GM19328 (cell line): ENCODE results near the gene POU2AF2.
"Not testable (repeated sequence)": the region's sequence is repeated elsewhere in the genome, so short reads cannot be mapped to it uniquely, and the experiment has no call there.

ENCODE experiments used
- ATAC-seq: cut with Tn5 transposase; IDR thresholded peaks from one replicate; pipeline ENCODE4 v1.9.1; 2021; ENCODE audit warnings: mild to moderate bottlenecking, moderate library complexity; ENCODE audit not compliant: unreplicated experiment

Gene POU2AF2

GRCh38 chr11:111253630-111254029 lies 8.1 kb downstream of the POU2AF2 start:
- ATAC-seq, result no peak

DNA sequence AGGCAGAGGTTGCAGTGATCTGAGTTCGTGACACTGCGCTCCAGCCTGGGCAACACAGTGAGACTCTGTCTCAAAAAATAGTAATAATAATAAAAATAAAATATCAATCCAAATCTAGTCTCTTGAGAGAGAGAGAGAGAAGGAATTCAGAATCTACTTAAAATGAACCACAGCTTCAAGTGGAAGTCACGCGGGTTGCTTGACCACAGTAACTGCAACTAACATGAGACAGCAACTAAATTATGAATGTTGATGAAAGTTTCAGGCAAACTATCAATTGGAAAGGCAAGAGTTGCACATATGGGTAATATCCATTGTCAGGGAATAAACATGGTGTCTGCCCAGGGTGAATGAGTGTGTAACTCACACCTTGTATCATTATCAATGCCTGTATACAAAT lies 12.5 kb downstream of the POU2AF2 start:
- no peak for ATAC-seq

GRCh38 chr11:111259896-111260295 lies 14.4 kb downstream of the POU2AF2 start:
- ATAC-seq, result no peak

GRCh38 chr11:111260811-111261210 lies 15.3 kb downstream of the POU2AF2 start:
- ATAC-seq, result no peak

DNA sequence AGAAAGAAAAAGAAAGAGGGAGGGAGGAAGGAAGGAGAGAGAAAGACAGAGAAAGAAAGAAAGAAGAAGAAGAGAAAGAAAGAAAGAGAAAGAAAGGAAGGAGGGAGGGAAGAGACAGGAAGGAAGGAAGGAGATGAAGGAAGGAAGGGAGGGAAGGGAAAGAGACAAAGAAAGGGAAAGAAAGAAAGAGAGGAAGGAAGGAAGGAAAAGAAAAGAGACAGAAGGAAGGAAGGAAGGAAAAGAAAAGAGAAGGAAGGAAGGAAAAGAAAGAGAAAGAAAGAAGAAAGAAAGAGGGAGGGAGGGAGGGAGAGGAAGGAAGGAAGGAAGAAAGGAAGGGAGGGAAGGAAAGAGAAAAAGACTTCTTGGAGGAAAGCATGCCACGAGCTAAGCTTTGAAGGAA lies 19.1 kb downstream of the POU2AF2 start:
- ATAC-seq, result no peak

- no peak for ATAC-seq
Observed at GRCh38 chr11:111265421-111265820, 19.9 kb downstream of the POU2AF2 start.

- ATAC-seq, result not testable (repeated sequence)
Observed at GRCh38 chr11:111268303-111268702, 22.8 kb downstream of the POU2AF2 start.

DNA sequence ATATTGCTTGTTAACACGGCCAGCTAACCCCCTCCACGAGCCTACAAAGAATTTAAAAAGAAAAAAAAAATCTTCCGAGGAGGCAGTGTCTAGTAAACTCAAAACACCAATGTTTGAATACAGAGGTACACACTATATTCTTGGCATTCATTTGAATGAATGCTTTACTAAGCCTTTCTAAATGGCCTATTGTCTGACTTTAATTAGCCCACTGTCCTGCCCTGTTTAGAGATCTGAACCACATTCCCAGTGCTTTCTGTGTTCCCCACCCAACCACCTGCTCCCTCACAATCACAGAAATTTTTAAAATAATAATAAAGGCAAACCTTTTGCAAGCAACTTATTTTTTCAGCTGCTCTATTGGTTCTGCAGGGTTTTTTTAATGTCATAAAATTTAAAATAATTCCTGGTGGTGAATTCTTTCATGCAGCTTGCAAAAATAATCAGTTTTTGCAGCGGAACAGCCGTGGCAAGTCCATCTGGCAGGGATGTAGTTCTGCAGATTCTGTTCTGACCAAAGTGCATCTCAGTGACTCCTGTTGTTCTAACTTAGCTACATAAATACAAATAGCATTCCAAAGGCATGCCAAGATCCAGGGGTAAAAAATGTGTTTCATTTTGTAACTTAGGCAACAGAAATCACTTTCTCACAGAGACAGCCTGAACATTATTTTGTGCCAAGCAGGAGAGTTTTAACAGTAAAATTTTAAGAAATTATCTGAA lies 23.8 kb downstream of the POU2AF2 start:
- no peak for ATAC-seq

- no peak for ATAC-seq
Observed at GRCh38 chr11:111272420-111272819, 26.9 kb downstream of the POU2AF2 start.

DNA sequence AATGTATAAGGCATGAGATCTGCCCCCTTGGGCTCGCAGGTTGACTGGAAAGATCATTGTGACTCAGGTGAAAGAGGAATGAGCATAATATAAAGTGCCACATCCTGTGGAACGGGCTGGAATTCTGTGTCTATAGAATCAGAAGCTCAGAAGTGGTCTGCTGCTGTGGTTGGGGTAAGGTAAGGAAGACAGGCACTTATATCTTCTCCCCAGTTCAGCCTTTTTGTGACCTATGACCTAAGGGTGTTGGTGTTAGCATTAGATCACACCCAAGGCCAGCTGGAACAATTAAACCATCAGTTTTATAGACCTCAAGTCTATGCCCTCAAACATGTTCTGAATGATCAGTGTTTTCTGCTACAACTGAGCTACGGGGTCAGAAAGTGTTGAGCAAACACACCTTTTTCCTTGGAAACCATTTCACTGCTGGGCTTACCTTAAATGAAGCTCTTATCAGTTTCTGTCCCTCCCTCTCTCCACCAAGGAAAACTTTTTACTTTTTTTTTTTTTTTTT lies 37.1 kb downstream of the POU2AF2 start:
- ATAC-seq, result no peak

DNA sequence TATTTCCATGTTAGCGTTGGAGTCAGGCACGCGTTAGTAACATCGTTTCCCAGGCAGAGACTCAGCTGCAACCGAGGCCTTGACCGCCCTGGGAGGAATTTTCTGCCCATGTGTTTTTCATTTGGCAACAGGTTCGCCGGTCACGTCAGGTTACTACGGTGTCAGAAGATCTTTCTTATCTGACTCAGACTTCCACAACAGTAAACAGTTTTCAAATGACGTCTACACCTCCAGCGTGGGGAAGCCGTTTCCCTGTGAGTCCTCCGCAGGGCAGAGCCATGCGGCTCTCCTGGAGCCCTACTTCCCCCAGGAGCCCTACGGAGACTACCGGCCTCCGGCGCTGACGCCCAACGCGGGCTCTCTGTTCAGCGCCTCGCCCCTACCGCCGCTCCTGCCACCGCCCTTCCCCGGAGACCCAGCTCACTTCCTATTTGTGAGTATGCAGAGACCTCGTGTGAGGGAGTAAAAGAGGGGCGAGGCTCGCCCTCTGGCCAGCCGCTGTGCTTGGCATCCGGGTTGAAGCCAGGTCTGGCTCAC lies 38.5 kb downstream of the POU2AF2 start:
- no peak for ATAC-seq

DNA sequence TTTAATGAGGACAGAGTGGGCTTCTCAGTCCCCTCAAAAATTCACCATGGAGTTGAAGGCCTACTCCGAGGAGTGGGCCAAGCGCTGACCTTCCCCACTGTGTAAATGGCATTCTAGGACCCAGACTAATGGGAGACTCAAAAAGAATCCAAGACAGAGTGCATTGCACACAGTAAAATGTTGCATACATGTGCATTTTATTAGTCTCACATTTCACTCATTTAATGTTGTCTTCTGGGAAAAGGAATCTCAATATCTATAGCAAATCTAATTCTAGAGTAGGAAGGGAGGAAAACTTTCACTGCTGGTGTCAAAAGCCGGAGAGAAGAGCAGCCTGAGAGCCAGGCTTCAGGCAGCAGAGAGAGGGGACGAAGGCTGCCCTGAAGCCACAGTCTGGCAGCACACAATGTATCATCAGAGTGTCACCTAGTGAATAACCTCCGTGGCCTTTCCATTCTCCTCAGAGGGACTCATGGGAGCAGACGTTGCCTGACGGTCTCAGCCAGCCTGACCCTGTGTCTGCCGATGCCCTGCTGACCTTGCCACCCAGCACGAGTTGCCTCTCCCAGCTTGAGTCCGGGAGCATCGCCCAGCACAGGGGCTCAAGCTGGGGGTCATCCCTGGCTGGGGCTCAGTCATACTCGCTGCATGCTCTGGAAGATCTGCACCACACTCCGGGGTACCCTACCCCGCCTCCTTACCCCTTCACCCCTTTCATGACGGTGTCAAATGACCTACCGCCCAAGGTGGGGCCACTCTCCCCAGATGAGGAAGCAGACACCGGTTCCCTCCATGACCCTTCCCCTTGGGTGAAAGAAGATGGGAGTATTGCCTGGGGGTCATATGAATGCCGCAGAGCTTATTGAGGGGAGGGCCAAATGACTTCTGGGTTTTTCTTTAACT lies 39.9 kb downstream of the POU2AF2 start:
- no peak for ATAC-seq

DNA sequence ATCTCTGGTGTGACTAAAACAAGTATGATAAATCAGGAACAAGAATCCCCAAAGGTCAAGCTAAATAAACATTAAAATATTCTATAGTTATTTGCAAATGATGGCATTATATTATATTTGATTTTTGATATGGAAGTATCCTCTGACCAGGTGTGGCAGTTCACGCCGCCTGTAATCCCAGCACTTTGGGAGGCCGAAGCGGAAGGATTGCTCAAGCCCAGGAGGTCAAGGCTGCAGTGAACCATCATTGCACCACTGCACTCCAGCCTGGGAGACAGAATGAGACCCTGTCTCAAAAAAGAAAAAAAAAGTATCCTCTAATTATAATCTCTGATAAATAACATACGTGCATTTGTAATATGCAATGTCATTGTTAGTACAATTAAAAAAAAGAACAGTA lies 46.2 kb downstream of the POU2AF2 start:
- no peak for ATAC-seq

DNA sequence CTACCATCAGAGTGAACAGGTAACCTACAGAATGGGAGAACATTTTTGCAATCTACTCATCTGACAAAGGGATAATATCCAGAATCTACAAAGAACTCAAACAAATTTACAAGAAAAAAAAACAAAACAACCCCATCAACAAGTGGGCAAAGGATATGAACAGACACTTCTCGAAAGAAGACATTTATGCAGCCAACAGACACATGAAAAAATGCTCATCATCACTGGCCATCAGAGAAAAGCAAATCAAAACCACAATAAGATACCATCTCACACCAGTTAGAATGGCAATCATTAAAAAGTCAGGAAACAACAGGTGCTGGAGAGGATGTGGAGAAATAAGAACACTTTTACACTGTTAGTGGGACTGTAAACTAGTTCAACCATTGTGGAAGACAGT lies 46.9 kb downstream of the POU2AF2 start:
- not testable (repeated sequence) for ATAC-seq

- no peak for ATAC-seq
Observed at GRCh38 chr11:111296196-111296595, 50.7 kb downstream of the POU2AF2 start.

DNA sequence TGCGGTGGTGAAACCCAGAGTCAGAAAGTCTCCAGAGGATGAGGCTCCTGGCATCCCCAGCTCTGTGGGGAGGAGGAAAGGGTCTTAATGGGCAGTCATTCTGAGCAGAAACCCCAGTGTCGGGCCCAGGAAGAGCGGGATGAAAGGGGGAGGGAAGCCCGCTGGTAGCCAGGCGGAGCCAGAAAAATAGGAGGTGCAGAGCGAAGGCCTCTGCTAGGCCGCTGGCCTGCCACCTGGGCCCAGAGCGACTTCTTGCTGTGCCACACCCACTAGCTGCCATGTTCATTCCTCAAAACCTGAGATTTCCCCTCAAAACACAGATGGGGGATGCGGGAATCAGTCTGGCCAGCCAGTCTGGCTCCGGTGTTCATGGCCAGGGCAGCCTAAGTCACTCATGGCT lies 52.2 kb downstream of the POU2AF2 start:
- ATAC-seq, result no peak

GRCh38 chr11:111298413-111299100 lies 53.0 kb downstream of the POU2AF2 start, which contains the start of gene POU2AF3:
TSS of gene POU2AF3 (plus strand) at chr11:111298546. CDS start at chr11:111298582, 36 bp downstream.
- ATAC-seq, result no peak

- ATAC-seq, result no peak
Observed at GRCh38 chr11:111299101-111300026, 53.8 kb downstream of the POU2AF2 start.

DNA sequence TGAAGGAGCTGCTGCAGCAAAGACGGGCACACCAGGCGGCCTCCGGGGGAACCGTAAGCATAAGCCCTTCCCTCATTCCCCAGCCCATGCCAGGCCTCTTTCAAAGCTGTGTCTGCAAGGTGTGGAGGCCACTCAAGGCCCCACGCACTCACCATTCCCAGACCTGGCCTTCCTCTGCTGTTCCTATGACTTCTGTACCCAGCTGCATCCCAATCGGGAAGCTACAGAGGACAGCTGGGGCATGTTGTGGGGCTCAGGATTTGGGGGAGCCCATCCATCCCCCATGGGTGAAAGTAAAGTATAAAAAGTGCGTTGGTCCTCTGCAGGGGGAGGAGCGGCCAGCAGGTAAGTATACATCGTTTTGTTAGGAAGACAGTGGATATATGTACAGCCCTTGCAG lies 55.0 kb downstream of the POU2AF2 start:
- no peak for ATAC-seq
